Gastrocnemius medialis (tissue), 4 donors: ENCODE results near the gene ADGRD1. TPM values are rescaled to one million over a fixed set of nuclear protein-coding genes. Genes with fewer than 3 reads are reported as not detected.

Experiments used
- ATAC-seq, 2 donors: fragments of 150-250 bp; one replicate each; pipeline ENCODE4 v1.9.1; 2016
- DNase-seq, 2 donors: peaks; one replicate each; pipeline ENCODE4 v3.0.0-alpha.2; 2019
- H3K27ac ChIP-seq, 4 donors: fragments of 200-600 bp; sonication (generic); 1 replicate in 1 of 4; 2 replicates in 3 of 4; pipeline ENCODE4 v1.5.1; 2016 to 2018; ENCODE audit warnings: mild to moderate bottlenecking in 2 of 4, moderate library complexity in 1 of 4
- H3K27me3 ChIP-seq, 3 donors: fragments of 200-600 bp; sonication (generic) in 2 of 3; 1 replicate in 1 of 3; 2 replicates in 2 of 3; pipeline versions ENCODE4 v1.5.1 to v1.6.0; 2016 to 2019; ENCODE audit warnings: mild to moderate bottlenecking in 1 of 3, moderate library complexity in 1 of 3
- H3K36me3 ChIP-seq, 2 donors: fragments of 200-600 bp; sonication (generic) in 1 of 2; one replicate each; pipeline ENCODE4 v1.5.1; 2017 to 2018
- H3K4me1 ChIP-seq, 2 donors: fragments of 200-600 bp; sonication (generic) in 1 of 2; one replicate each; pipeline ENCODE4 v1.5.1; 2016 to 2017; ENCODE audit warnings: mild to moderate bottlenecking in 2 of 2
- H3K4me3 ChIP-seq, 4 donors: fragments of 200-600 bp; sonication (generic) in 3 of 4; 1 replicate in 1 of 4; 2 replicates in 3 of 4; pipeline ENCODE4 v1.5.1; 2016 to 2019; ENCODE audit warnings: mild to moderate bottlenecking in 2 of 4
- H3K9me3 ChIP-seq, 3 donors: fragments of 200-600 bp; sonication (generic) in 2 of 3; 1 replicate in 1 of 3; 2 replicates in 2 of 3; pipeline ENCODE4 v1.5.1; 2016 to 2019
- POLR2A ChIP-seq, 2 donors: fragments of 450-650 bp; IDR thresholded peaks; one replicate each; pipeline ENCODE4 v1.6.1; 2017; ENCODE audit warnings: antibody characterized with exemption in 2 of 2, mild to moderate bottlenecking in 2 of 2, moderate library complexity in 2 of 2
- in situ Hi-C, 4 donors: fragments of 200-750 bp; cut with MboI; loops; one replicate each; pipeline versions ENCODE4 v1.15.0 to v1.8.0; 2017; ENCODE audit warnings: low sequenced_read_pairs in 4 of 4
- intact Hi-C: fragments of 100-400 bp; cut with DNase I; formaldehyde crosslinking; loops from one replicate; pipeline ENCODE4 v1.15.1; 2023; ENCODE audit warnings: low total_unique reads
- total RNA-seq, 4 donors: library from RNA; depleted of rRNA; stranded (reverse); fragments of >200 nt; gene quantifications; one replicate each; pipeline versions ENCODE4 v1.1.0 to v1.2.3, GENCODE V29; 2016
- TF ChIP-seq, protein P1 (sequence below), 5 experiments: fragments of 450-650 bp in 3 of 5; fragments of 200-600 bp in 2 of 5; sonication (generic) in 2 of 5; IDR thresholded peaks in 4 of 5; conservative IDR thresholded peaks in 1 of 5; 1 replicate in 4 of 5; 2 replicates in 1 of 5; pipeline ENCODE4 v1.5.1; 2016 to 2019; ENCODE audit warnings: antibody characterized with exemption in 5 of 5, mild to moderate bottlenecking in 3 of 5, moderate library complexity in 3 of 5

The ADGRD1 gene
- total RNA-seq, 4 donors from 2014 or later, result 5.3 to 9.6 (median 8.2) TPM

DNA sequence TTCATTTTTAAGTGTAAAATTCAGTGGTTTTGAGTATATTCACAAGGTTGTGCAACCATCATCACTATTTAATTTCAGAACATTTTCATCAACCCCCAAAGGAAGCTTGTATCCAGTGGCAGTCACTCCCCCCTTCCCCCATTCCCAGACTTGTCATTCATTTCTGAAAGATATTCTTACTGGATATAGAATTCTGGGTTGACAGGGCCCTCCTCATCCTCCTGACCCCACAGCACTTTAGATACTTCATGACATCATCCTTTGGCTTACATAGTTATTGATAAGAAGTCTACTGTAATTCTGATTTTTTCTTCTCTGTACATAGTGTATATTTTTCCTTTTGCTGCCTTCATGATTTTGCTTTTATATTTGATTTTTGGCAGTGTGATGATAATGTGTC, 8.8 kb upstream of the ADGRD1 start:
- ATAC-seq (no peak), DNase-seq (no peak)
- Histone ChIP-seq H3K27ac (no peak overlapping the region), H3K36me3 (no peaks in the 10 kb centered on the region), H3K4me3 (no peak overlapping the region), H3K9me3 (no peaks in the 10 kb centered on the region), H3K4me1 (no peaks in the 10 kb centered on the region), H3K27me3 (no peaks in the 10 kb centered on the region)
- in situ Hi-C loops, result no loop called here
- intact Hi-C loops, result no loop called here
- no peak for TF ChIP-seq POLR2A (IDR thresholded peaks at IDR 0.05)
- TF ChIP-seq, protein P1, sequence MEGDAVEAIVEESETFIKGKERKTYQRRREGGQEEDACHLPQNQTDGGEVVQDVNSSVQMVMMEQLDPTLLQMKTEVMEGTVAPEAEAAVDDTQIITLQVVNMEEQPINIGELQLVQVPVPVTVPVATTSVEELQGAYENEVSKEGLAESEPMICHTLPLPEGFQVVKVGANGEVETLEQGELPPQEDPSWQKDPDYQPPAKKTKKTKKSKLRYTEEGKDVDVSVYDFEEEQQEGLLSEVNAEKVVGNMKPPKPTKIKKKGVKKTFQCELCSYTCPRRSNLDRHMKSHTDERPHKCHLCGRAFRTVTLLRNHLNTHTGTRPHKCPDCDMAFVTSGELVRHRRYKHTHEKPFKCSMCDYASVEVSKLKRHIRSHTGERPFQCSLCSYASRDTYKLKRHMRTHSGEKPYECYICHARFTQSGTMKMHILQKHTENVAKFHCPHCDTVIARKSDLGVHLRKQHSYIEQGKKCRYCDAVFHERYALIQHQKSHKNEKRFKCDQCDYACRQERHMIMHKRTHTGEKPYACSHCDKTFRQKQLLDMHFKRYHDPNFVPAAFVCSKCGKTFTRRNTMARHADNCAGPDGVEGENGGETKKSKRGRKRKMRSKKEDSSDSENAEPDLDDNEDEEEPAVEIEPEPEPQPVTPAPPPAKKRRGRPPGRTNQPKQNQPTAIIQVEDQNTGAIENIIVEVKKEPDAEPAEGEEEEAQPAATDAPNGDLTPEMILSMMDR (IDR thresholded peaks at IDR 0.05 in 4 of 5, conservative IDR thresholded peaks at IDR 0.05 in 1 of 5), result no peak

DNA sequence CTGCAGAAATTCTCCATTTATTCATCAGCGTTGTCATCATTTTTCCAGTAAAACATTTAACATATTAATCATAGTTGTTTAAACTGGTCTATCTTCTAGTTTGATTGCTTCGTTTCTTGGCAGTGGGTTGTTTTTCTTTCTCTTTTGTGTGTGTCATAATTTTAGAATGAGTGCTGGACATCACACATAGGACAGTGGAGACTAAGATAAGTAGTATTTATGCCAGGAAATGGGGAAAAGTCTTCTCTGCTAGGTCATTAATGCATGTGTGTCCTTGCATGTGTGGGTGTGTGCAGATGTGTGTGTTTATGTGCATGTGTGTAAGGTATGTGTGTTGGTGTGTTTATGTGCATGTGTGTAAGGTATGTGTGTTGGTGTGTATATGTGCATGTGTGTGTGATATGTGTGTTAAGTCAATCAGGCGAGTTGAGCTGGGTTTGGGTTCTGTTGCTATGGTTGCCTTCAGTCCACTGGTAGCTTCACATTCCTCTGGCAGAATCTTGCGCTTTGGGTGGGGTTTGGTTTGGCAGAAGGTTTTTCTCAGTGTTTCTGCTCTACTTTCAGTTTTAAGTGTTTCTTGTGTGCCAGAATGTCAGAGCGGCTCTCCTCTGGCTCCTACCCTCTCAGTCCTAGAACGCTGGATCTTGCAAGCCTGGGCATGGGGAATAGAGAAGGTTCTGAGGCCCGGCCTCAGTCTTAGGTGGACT, 7.8 kb upstream of the ADGRD1 start:
- no peaks in the 10 kb centered on the region for H3K27me3 ChIP-seq
- no peaks in the 10 kb centered on the region for H3K4me1 ChIP-seq
- H3K9me3 ChIP-seq, result no peaks in the 10 kb centered on the region
- ATAC-seq, result peak; percentile 27 to 39
- H3K4me3 ChIP-seq, result no peak overlapping the region
- no peak for TF ChIP-seq POLR2A (IDR thresholded peaks at IDR 0.05)
- TF ChIP-seq, protein P1 (IDR thresholded peaks at IDR 0.05 in 4 of 5, conservative IDR thresholded peaks at IDR 0.05 in 1 of 5), result no peak
- H3K36me3 ChIP-seq, result no peaks in the 10 kb centered on the region
- in situ Hi-C loops, result no loop called here
- peak in 1 of 2 donors; percentile 42 for DNase-seq
- intact Hi-C loops, result no loop called here
- H3K27ac ChIP-seq, result no peak overlapping the region

DNA sequence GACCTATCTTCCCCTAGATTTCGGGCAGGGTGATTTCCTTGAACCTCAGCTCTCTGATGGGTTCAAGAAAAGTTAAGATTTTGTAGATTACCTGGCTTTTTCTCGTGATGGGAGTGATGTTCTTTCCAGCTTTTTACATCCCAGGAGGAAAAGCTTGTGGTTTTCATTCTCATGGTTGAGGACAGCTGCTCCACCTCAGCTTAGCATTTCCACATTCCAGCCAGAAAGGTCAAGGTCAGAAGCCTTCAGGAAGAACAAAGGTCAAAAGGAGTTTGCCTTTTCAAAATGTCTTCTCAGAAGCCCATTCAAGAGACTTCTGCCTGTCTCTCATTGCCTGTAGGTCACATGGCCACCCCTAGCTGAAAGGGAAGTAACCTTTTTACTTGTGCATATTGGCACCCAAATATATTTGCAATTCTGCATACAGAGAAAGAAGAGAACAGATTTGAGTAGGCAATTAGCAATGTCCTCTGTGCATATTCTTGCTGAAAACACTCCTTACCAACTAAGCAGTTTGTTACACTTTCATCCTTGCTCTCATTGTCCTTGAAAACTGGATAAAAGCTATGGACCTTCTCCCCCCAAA, 6.6 kb upstream of the ADGRD1 start:
- in situ Hi-C loops (no loop called here), intact Hi-C loops (no loop called here)
- ATAC-seq (no peak), DNase-seq (no peak)
- Histone ChIP-seq H3K9me3 (no peaks in the 10 kb centered on the region), H3K27me3 (no peaks in the 10 kb centered on the region), H3K36me3 (no peaks in the 10 kb centered on the region), H3K27ac (no peak overlapping the region), H3K4me3 (no peak overlapping the region), H3K4me1 (no peaks in the 10 kb centered on the region)
- no peak for TF ChIP-seq POLR2A (IDR thresholded peaks at IDR 0.05)
- TF ChIP-seq, protein P1 (IDR thresholded peaks at IDR 0.05 in 4 of 5, conservative IDR thresholded peaks at IDR 0.05 in 1 of 5), result no peak

DNA sequence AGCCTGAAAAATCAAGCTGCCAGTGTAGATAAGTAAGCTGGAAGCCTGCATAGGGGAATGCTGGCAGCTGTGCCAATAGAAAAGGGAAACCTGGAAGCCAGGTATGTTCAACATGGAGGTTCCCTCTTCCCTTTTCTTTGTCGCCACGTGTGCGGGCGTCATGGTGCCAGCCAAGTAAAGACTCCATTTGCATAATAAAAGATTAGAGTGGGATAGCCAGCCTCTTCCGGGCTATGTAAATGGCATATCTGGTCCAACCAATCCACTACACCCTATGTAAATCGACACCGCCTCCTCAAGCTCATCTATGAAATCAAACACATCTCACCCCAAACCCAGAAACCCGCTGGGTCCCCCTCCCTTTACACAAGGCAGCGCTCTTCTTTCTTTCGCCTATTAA, 5.6 kb upstream of the ADGRD1 start:
- Histone ChIP-seq H3K4me1 (no peaks in the 10 kb centered on the region), H3K9me3 (no peaks in the 10 kb centered on the region), H3K36me3 (no peaks in the 10 kb centered on the region), H3K4me3 (no peak overlapping the region), H3K27me3 (no peaks in the 10 kb centered on the region), H3K27ac (no peak overlapping the region)
- ATAC-seq, result no peak
- intact Hi-C loops, result no loop called here
- in situ Hi-C loops, result no loop called here
- TF ChIP-seq, protein P1 (IDR thresholded peaks at IDR 0.05 in 4 of 5, conservative IDR thresholded peaks at IDR 0.05 in 1 of 5), result no peak
- no peak for TF ChIP-seq POLR2A (IDR thresholded peaks at IDR 0.05)
- no peak for DNase-seq
